ENCODE results near the gene KANK2.
"Not testable (repeated sequence)": the region's sequence is repeated elsewhere in the genome, so short reads cannot be mapped to it uniquely, and the experiment has no call there.

DNA sequence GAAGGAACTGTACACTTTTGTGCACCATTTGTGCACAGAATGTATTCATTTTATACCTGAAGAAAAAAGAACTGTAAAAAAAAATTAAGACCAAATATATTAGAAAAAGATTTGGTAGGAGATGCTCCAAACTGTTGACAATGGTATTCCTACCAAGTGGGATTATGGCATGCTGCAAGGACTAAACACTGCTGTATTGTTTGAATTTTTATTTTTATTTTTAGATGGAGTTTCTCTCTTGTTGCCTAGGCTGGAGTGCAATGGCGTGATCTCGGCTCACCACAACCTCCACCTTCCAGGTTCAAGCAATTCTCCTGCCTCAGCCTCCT is 36.9 kb downstream of the KANK2 start:
- TF ChIP-seq POLR2A (IDR thresholded peaks at IDR 0.05; ENCODE audit: control extremely low read depth in 1 of 2, low read depth in 2 of 2, low read length in 2 of 2); CREB1 (IDR thresholded peaks at IDR 0.05); NRF1 (IDR thresholded peaks at IDR 0.05; ENCODE audit: low read depth, low read length): not testable (repeated sequence)

Measured in H1 (cell line).